Ishikawa (cell line): ENCODE measurements around the gene KLF15.

Source experiments
- CEBPB ChIP-seq: IDR thresholded peaks from 2 replicates; pipeline ENCODE4 v1.6.1; 2012
- CREB1 ChIP-seq: IDR thresholded peaks from 2 replicates; pipeline ENCODE4 v1.6.1; 2012; ENCODE audit warnings: low read depth
- EGR1 ChIP-seq: IDR thresholded peaks from 2 replicates; pipeline ENCODE4 v1.6.1; 2012
- EP300 ChIP-seq: IDR thresholded peaks from 2 replicates; pipeline ENCODE4 v1.6.1; 2012; ENCODE audit warnings: borderline replicate concordance
- FOXM1 ChIP-seq: IDR thresholded peaks from 2 replicates; pipeline ENCODE4 v1.6.1; 2012; ENCODE audit warnings: low read depth, borderline replicate concordance
- NFIC ChIP-seq: IDR thresholded peaks from 2 replicates; pipeline ENCODE4 v1.6.1; 2012
- RAD21 ChIP-seq: IDR thresholded peaks from 2 replicates; pipeline ENCODE4 v1.6.1; 2012; ENCODE audit warnings: low read depth
- TAF1 ChIP-seq: IDR thresholded peaks from 2 replicates; pipeline ENCODE4 v1.6.1; 2012; ENCODE audit warnings: low read depth, mild to moderate bottlenecking
- TCF12 ChIP-seq: IDR thresholded peaks from 2 replicates; pipeline ENCODE4 v1.6.1; 2012; ENCODE audit warnings: low read depth
- TEAD4 ChIP-seq: IDR thresholded peaks from 2 replicates; pipeline ENCODE4 v1.6.1; 2012
- YY1 ChIP-seq: IDR thresholded peaks from 2 replicates; pipeline ENCODE4 v1.6.1; 2012; ENCODE audit warnings: low read depth
- ZBTB7A ChIP-seq: IDR thresholded peaks from 2 replicates; pipeline ENCODE4 v1.6.1; 2012; ENCODE audit warnings: low read depth
- TF ChIP-seq, protein P1 (sequence below): IDR thresholded peaks from 2 replicates; pipeline ENCODE4 v1.6.1; 2012
- TF ChIP-seq, protein P2 (sequence below): IDR thresholded peaks from 2 replicates; pipeline ENCODE4 v1.6.1; 2012
- TF ChIP-seq, protein P3 (sequence below): IDR thresholded peaks from 2 replicates; pipeline ENCODE4 v1.6.1; 2012; ENCODE audit warnings: low read depth, mild to moderate bottlenecking

KLF15 gene

GRCh38 chr3:126361211-126361610 is 4.0 kb upstream of the KLF15 start:
- TF ChIP-seq, protein P1, sequence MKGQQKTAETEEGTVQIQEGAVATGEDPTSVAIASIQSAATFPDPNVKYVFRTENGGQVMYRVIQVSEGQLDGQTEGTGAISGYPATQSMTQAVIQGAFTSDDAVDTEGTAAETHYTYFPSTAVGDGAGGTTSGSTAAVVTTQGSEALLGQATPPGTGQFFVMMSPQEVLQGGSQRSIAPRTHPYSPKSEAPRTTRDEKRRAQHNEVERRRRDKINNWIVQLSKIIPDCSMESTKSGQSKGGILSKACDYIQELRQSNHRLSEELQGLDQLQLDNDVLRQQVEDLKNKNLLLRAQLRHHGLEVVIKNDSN = no peak
- TF ChIP-seq ZBTB7A = no peak
- no peak for TF ChIP-seq NFIC
- TF ChIP-seq, protein P2, sequence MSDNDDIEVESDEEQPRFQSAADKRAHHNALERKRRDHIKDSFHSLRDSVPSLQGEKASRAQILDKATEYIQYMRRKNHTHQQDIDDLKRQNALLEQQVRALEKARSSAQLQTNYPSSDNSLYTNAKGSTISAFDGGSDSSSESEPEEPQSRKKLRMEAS = no peak
- TF ChIP-seq TEAD4 = no peak
- TF ChIP-seq CREB1 = no peak
- no peak for TF ChIP-seq CEBPB
- TF ChIP-seq, protein P3, sequence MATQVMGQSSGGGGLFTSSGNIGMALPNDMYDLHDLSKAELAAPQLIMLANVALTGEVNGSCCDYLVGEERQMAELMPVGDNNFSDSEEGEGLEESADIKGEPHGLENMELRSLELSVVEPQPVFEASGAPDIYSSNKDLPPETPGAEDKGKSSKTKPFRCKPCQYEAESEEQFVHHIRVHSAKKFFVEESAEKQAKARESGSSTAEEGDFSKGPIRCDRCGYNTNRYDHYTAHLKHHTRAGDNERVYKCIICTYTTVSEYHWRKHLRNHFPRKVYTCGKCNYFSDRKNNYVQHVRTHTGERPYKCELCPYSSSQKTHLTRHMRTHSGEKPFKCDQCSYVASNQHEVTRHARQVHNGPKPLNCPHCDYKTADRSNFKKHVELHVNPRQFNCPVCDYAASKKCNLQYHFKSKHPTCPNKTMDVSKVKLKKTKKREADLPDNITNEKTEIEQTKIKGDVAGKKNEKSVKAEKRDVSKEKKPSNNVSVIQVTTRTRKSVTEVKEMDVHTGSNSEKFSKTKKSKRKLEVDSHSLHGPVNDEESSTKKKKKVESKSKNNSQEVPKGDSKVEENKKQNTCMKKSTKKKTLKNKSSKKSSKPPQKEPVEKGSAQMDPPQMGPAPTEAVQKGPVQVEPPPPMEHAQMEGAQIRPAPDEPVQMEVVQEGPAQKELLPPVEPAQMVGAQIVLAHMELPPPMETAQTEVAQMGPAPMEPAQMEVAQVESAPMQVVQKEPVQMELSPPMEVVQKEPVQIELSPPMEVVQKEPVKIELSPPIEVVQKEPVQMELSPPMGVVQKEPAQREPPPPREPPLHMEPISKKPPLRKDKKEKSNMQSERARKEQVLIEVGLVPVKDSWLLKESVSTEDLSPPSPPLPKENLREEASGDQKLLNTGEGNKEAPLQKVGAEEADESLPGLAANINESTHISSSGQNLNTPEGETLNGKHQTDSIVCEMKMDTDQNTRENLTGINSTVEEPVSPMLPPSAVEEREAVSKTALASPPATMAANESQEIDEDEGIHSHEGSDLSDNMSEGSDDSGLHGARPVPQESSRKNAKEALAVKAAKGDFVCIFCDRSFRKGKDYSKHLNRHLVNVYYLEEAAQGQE = no peak
- no peak for TF ChIP-seq RAD21
- TF ChIP-seq TCF12 = no peak
- TF ChIP-seq TAF1 = no peak
- TF ChIP-seq EGR1 = no peak
- TF ChIP-seq YY1 = no peak
- no peak for TF ChIP-seq EP300
- no peak for TF ChIP-seq FOXM1

DNA sequence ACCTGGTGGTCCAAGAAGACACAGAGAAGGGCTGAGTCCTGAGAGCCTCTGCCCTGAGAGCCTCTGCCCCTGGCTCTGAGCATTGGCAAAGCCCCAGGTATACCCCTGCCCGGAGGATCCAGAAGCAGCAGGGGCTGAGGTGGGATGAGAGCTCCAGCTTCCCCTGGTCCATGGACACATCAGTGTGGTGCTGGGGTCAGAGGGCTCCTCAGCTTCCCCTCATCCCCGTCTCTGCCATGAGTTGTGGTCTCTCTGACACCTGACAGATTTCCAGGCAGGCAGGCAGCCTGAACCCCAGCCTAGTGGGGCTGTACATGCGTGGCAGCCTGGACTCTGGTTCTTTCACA is 3.5 kb upstream of the KLF15 start:
- TF ChIP-seq, protein P3 = no peak
- no peak for TF ChIP-seq TEAD4
- no peak for TF ChIP-seq CEBPB
- no peak for TF ChIP-seq TAF1
- TF ChIP-seq EGR1 = no peak
- TF ChIP-seq, protein P2 = no peak
- TF ChIP-seq RAD21 = no peak
- no peak for TF ChIP-seq CREB1
- TF ChIP-seq ZBTB7A = no peak
- TF ChIP-seq YY1 = no peak
- TF ChIP-seq FOXM1 = no peak
- no peak for TF ChIP-seq TCF12
- no peak for TF ChIP-seq EP300
- no peak for TF ChIP-seq NFIC
- TF ChIP-seq, protein P1 = no peak

DNA sequence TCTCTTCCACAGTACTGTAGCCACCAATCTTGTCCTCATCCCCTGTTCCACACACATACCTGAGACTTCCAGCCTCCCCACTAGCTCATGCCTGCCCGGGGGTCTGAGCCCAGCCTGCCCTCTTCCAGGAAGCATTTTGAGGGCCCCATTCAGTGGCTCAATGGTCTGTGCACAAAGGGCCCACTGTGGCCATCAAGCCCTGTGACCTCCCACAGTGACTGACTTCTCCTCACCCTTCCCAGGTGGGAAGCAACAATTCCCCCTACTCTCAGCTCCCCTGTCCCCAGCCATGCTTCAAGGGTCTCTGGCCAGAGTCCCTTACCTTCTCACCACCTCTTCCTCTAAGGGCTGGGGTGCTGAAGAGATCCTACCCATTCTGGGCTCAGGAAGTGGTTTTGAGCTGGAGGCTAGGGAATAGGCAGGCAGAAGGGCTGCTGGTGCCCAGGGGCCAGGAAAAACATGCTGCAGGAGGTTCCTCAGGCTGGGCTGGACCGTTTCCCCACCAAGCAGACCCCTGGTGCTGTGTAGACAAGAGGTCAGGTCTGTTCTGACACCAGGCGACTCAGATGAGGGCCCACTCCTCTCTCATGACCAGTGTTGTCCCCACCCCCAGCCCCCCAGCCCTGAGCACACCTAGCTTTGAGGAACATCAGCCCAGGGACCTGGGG is 3.0 kb upstream of the KLF15 start:
- no peak for TF ChIP-seq EGR1
- TF ChIP-seq CEBPB = no peak
- TF ChIP-seq NFIC = no peak
- no peak for TF ChIP-seq FOXM1
- TF ChIP-seq RAD21 = no peak

GRCh38 chr3:126358816-126359181 is 1.6 kb upstream of the KLF15 start:
- TF ChIP-seq TCF12 = no peak
- TF ChIP-seq, protein P2 = no peak
- no peak for TF ChIP-seq CREB1
- no peak for TF ChIP-seq TEAD4
- TF ChIP-seq CEBPB = no peak

DNA sequence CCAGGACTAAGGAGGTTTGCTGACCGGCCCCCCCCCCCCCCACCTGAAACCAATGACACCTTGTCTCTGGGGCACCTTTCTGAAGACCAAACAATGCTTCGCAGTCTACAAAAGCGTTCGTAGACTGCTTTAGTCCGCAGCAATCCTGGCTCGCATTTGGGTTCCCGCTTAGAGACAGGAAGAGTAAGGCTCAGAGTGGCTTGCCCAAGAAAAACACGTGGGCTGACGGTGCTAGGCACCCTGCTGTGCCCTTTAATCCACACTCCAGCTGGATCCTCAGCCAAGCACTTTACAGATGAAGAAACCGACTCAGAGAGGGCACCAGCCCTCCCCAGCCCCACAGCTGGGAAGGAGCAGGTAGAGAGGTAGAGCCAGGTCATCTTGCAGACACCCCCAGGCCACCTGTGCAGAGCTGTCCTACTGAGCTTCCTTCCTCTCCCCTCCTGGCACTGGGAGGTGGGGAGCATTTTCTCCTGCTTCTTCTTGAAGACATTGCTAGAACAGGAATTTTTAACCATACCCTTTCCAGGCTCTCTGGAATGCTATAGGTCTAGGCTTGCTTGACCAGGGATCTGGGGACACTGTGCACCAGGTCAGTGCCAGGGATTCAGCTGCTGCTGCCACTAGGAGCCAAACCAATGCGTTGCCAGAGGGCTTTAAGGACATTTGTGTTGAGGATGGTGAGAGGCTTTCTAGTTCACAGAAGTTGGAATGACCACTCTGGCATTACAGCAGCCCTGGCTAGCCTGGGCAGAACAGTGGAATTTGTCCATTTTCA is 1.0 kb upstream of the KLF15 start:
- no peak for TF ChIP-seq NFIC
- TF ChIP-seq TAF1 = no peak
- TF ChIP-seq, protein P2 = peak; percentile 78
- no peak for TF ChIP-seq RAD21
- no peak for TF ChIP-seq CREB1
- TF ChIP-seq, protein P3 = no peak
- TF ChIP-seq, protein P1 = peak; percentile 61
